ENCODE data around the gene LYZL1. TPM values are rescaled to one million over a fixed set of nuclear protein-coding genes. Genes with fewer than 3 reads are reported as not detected.

LYZL1 gene
- total RNA-seq, 1 experiment from 2014 or later, result not detected

- intact Hi-C loops (cut with micrococcal nuclease), result no loop called here
- H3K4me3 Mint-ChIP-seq (ENCODE audit: unreplicated experiment), result no peak overlapping the region
- H3K36me3 Mint-ChIP-seq (ENCODE audit: insufficient read depth, unreplicated experiment), result no peaks in the 10 kb centered on the region
- no TSS peak for BruUV-seq (replicated peaks)
- no peaks in the 10 kb centered on the region for H3K9me3 Mint-ChIP-seq (ENCODE audit: unreplicated experiment)
- TF ChIP-seq CTCF (IDR thresholded peaks at IDR 0.05; ENCODE audit: unreplicated experiment), result no peak
- POLR2A ChIA-PET, result no interaction called here
- peaks cover 85% of the 10 kb centered on the region for H3K27me3 Mint-ChIP-seq (ENCODE audit: insufficient read depth, unreplicated experiment)
- DNase-seq (ENCODE audit: unreplicated experiment), result no peak
- no peak overlapping the region for H3K27ac Mint-ChIP-seq (ENCODE audit: low read depth, unreplicated experiment)
- CTCF ChIA-PET, result no interaction called here
- no peaks in the 10 kb centered on the region for H3K4me1 Mint-ChIP-seq (ENCODE audit: insufficient read depth, unreplicated experiment)
Observed at GRCh38 chr10:29246449-29246848, 42.4 kb upstream of the LYZL1 start.

- no TSS peak for BruUV-seq (replicated peaks)
- no peak overlapping the region for H3K27ac Mint-ChIP-seq (ENCODE audit: low read depth, unreplicated experiment)
- TF ChIP-seq CTCF (IDR thresholded peaks at IDR 0.05; ENCODE audit: unreplicated experiment), result no peak
- ChIA-PET POLR2A (no interaction called here), CTCF (no interaction called here)
- DNase-seq (ENCODE audit: unreplicated experiment), result no peak
- H3K9me3 Mint-ChIP-seq (ENCODE audit: unreplicated experiment), result no peaks in the 10 kb centered on the region
- no peak overlapping the region for H3K4me3 Mint-ChIP-seq (ENCODE audit: unreplicated experiment)
- no peaks in the 10 kb centered on the region for H3K4me1 Mint-ChIP-seq (ENCODE audit: insufficient read depth, unreplicated experiment)
- no peaks in the 10 kb centered on the region for H3K36me3 Mint-ChIP-seq (ENCODE audit: insufficient read depth, unreplicated experiment)
- peaks cover 85% of the 10 kb centered on the region for H3K27me3 Mint-ChIP-seq (ENCODE audit: insufficient read depth, unreplicated experiment)
- intact Hi-C loops (cut with micrococcal nuclease), result no loop called here
Observed at GRCh38 chr10:29248158-29248557, 40.7 kb upstream of the LYZL1 start.

GRCh38 chr10:29249018-29249417 lies 39.9 kb upstream of the LYZL1 start:
- ChIA-PET POLR2A (no interaction called here), CTCF (no interaction called here)
- DNase-seq (ENCODE audit: unreplicated experiment), result no peak
- Mint-ChIP-seq H3K27me3 (ENCODE audit: insufficient read depth, unreplicated experiment) (peaks cover 88% of the 10 kb centered on the region), H3K36me3 (ENCODE audit: insufficient read depth, unreplicated experiment) (no peaks in the 10 kb centered on the region), H3K4me3 (ENCODE audit: unreplicated experiment) (no peak overlapping the region), H3K4me1 (ENCODE audit: insufficient read depth, unreplicated experiment) (no peaks in the 10 kb centered on the region), H3K9me3 (ENCODE audit: unreplicated experiment) (no peaks in the 10 kb centered on the region), H3K27ac (ENCODE audit: low read depth, unreplicated experiment) (no peak overlapping the region)
- intact Hi-C loops (cut with micrococcal nuclease), result no loop called here
- no peak for TF ChIP-seq CTCF (IDR thresholded peaks at IDR 0.05; ENCODE audit: unreplicated experiment)
- no TSS peak for BruUV-seq (replicated peaks)

GRCh38 chr10:29250066-29250465 lies 38.8 kb upstream of the LYZL1 start:
- intact Hi-C loops (cut with micrococcal nuclease), result no loop called here
- Mint-ChIP-seq H3K36me3 (ENCODE audit: insufficient read depth, unreplicated experiment) (no peaks in the 10 kb centered on the region), H3K27me3 (ENCODE audit: insufficient read depth, unreplicated experiment) (peaks cover 91% of the 10 kb centered on the region), H3K9me3 (ENCODE audit: unreplicated experiment) (no peaks in the 10 kb centered on the region), H3K4me1 (ENCODE audit: insufficient read depth, unreplicated experiment) (no peaks in the 10 kb centered on the region), H3K27ac (ENCODE audit: low read depth, unreplicated experiment) (no peak overlapping the region), H3K4me3 (ENCODE audit: unreplicated experiment) (no peak overlapping the region)
- no TSS peak for BruUV-seq (replicated peaks)
- POLR2A ChIA-PET, result no interaction called here
- no peak for DNase-seq (ENCODE audit: unreplicated experiment)
- no peak for TF ChIP-seq CTCF (IDR thresholded peaks at IDR 0.05; ENCODE audit: unreplicated experiment)
- CTCF ChIA-PET, result no interaction called here

Measured in MCF 10A (cell line).